NCI-H69 (cell line): ENCODE data around the gene DNAI2.
A peak's percentile ranks its signal among the peaks of the same experiment; 100 is the strongest.

Experiments
- DNase-seq: peaks from one replicate; lab custom pipeline; 2025; lab: John Stamatoyannopoulos, UW

DNAI2 gene

DNA sequence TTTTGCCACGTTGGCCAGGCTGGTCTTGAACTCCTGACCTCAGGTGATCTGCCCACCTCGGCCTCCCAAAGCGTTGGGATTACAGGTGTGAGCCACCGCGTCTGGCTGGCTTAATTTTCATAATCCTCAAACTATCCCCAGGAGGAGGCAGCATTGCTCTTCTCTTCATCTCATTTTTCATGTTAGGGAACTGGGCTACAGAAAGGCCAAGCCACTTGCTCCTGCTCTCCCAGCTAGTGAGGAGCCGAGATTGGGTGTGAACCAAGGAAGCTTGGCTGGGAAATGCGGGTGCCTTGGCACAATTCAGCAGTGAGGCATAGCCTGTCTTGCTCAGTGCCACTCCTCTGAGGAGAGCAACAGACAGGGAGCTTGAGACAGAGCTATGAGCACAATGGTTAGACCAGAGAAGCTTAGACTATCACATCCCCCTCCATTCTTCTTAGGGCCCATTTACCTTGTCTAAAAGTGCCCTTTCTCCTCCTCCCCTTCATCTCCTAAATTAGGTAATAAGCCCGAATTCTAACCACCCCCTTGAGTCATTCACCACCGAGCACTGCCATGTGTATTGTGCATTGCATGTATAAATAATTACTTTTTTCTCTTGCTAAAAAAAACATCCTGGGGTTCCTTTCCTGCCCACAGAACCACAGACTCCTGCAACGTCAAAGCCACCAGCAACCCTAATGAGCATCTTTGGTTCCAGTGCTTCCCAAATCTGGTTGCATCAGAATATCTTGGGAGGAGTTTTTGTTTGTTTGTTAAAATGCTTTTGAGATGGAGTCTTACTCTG lies 32.0 kb downstream of the DNAI2 start:
- DNase-seq = peak; percentile 80

DNA sequence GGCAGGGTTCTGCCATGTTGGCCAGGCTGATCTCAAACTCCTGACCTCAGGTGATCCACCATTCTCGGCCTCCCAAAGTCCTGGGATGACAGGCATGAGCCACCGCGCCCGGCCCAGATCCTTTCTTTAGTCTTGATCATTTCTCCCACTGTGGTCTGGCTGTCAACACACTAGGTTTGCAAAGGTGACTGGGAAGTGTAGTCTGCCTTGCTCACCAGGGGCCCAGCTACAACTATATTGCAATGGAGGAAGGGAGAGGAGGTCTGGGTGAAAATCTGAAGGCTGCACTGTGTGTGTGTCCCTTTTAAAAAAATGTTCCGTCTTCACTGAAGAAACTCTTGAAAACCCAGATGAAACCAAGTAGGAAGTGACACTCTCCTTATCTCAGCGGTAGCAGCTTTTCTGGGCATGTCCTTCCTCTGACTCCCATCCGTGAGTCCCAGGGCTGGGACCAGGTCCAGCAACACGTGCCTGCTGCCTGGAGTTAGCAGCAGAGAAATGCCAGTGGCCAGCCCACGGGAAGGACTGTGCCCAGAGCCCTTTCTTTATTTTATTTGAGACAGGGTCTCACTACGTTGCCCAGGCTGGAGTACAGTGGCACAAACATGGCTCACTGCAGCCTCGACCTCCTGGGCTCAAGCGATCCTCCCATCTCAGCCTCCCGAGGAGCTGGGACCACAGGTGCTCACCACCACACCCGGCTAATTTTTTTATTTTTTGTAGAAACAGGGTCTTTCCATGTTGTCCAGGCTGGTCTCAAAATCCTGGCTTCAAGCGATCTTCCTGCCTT lies 34.1 kb downstream of the DNAI2 start:
- DNase-seq = no peak

DNA sequence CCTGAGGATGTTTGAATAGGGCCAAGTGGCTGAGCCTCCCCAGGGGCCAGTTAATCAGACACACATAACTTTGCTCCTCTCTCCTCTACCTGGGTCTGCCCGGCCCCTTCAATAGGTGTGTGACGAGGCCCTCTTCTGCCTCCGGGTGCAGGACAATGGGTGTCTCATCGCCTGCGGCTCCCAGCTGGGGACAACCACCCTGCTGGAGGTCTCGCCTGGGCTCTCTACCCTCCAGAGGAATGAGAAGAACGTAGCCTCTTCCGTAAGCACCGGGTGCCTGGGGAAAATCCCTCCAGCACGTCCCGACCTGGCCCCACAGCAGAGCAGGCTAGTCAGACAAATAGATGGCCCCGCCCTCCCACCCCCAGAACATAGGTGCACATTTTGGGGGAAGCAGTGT lies 35.9 kb downstream of the DNAI2 start:
- DNase-seq = peak; percentile 39

DNA sequence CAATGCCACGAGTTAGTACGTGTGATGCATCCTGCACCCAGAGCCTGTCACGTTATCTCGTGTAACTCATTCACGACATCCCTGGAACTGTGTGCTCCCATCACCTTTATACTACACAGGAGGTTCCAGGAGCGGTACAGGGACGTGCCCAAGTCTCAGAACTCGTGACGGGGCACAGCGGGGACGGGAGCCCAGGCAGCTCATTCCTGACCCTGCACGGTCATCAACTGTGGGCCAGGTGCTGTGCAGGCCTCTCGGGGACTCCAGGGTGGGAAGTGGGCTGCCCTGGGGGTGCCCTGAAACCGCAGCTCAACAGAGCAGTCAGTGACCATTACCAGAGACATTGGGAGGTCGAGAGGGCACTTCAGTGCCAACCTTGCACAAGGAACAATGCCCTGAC lies 40.8 kb downstream of the DNAI2 start:
- DNase-seq = no peak

DNA sequence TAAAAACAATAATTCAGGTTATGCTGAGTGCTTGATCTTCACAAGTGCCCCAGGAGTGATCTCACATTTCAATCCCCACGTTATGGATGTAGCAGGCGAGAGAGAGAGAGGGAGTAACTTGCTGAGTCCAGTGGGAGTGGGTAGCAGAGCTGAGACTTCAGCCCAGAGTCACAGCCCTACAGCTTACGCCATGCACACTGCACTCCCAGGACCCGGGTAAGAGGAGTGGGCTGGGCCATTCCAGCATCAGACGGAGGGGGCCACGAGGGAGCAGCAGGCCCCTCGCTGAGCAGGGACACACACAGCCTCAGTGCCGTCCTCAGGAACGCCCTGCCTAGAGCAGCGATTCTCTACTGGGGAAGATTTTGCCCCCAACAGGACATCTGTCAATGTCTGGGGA lies 42.2 kb downstream of the DNAI2 start:
- DNase-seq = no peak

DNA sequence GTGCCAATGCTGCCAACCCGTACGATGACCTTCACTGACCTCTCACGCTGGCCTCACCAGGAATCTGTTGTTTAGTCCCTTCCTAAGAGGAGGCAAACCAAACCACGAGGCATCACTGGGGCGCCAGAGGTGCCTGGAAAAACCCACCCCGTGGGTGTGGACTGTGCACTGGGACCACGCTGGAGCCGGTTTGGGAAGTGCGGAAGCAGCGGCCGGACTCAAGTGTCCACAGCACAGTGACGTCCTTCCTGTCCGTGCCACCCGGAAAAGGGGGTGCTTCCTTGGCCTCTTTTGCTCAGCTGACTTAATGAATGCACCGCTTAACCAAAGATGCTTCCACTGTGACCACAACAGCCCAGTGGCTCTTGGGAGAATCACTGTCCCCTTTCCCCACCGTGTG lies 43.0 kb downstream of the DNAI2 start:
- no peak for DNase-seq

DNA sequence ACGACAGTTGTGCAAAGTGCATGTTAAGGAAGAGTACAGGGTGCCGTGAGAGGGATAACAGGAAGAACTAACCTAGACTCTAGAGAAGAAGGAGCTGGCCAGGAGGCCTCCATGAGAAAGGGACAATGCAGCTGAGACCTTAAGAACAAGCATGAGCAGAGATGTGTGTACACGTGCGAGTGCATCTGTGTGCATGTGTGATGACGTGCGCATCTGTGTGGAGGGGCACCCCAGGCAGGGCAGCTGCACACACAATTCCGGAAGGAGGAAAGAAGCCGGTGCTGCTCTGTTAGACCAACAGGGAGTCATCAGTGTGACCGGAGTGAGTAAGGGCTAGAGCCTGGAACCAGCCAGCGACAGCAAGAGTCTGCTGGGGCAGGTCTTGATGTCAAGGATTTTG lies 44.4 kb downstream of the DNAI2 start:
- DNase-seq = no peak

DNA sequence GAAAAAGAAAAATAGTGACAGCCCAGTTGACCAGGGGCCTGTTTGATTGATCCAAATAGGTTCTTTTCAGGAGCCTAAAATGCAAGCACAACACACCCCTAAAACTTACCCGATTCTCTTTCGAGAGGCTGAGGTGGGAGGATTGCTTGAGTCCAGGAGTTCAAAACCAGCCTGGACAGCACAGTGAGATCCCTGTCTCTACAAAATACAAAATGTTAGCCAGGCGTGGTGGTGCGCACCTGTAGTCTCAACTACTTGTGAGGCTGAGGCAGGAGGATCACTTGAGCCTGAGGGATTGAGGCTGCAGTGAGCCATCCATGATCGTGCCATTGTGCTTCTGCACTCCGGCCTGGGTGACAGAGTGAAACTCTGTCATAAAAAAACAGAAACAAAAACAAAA lies 50.5 kb downstream of the DNAI2 start:
- no peak for DNase-seq

DNA sequence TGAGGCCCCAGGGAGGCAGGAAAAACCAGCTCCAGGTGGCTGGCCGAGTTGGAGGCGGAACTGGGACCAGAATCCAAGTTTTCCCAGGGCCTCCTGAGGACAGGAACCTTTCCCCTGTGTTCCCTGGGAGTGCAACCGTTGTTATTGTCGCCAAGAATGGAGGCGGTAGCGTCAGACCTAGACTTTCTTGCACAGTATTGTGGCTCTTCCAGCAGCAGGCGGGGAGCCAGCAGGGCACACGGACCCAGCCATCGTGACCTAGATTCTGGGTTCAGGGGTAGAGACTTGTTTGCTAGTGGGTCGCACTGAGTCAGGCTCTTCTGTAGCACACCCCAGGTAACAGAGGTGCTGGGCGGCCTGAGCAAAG lies 51.3 kb downstream of the DNAI2 start:
- DNase-seq = peak; percentile 32

DNA sequence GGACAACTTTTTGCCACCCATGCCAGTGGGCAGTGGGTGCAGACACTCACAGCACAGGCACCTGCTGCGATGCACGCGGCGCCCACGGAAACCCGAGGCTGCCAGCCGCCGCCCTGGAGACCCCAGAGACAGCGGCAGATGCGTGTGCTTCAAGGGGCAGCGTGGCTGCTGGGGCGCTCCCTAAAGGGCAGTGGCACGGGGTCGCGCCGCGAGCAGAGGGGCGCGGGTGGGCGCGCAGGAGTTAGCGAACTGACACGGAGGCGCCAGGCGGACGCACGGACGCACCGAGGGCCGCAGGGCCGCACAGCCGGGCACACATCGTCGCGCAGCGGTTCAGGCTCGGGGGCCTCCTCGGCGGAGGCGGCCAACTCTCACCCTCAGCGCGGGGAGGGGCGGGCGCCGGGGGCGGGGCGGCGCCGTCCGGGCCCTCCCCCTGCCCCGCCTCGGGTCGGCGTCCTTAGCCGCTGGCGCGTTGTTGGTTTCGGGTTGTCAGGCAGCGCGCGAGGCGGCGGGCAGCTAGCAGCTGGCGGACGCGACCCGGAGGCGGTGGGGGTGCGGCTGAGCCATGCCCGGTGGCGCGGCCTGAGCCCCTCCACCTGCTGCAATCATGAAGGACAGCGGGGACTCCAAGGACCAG lies 51.8 kb downstream of the DNAI2 start, which contains the start of gene KIF19:
Gene KIF19, plus strand, starts transcription at position 484 of the 637 bp plus-strand sequence. Its CDS starts 124 bp downstream, at position 608.
- DNase-seq = peak; percentile 90

DNA sequence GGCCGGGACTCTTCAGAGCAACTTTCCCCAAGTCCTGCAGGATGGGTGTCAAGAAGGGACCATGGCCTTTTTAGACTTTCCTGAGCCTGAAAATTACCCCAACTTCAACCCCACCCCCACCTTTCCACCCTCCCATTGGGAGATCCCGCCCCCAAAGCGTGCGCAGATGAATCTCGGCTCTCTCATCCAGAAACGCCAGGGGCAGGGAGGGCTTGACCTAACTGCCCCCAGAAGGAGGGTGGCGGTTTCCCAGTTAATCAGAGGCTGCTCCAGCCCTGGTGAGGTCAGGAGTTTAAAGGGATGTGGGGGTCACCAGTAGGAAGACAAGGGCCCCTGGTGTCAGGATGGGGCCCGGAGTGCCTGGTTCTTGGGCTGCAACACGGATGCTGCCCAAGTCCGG lies 52.5 kb downstream of the DNAI2 start:
- DNase-seq = no peak

DNA sequence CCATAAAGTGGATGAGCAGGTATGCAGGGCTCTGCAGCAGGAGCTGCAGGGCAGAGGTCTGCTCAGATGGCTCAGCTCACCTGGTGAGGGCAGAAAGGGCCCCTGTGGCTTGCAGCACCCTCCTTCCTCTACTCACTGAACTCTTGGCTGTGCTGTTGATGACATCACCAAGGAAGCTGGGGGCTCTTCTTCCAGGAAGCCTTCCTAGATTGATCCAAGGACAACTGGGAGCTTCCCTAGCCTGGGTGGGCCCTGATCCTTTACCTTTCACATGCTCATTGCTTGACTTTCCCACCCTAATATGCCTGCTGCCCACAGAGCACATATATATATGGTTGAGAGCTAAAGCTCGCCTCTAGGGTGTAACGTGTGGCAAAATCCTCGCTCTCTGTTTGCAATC lies 54.5 kb downstream of the DNAI2 start:
- no peak for DNase-seq

DNA sequence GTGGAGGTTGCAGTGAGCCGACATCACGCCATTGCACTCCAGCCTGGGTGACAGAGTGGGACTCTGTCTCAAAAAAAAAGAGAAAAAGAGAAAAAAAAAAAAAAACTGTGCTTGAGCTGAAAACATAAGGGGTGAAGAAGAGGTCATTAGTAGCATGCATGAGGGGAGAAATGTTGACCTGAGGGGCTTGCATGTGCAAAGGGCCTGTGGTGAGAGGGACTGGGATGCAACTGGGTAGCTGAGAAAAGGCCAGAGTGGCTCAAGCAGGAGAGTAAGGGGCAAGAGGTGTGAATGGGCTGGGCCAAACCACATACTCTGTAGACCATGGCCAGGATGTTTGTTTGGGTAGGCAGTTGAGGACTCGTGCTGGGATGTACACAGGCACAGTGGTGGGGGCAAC lies 55.3 kb downstream of the DNAI2 start:
- no peak for DNase-seq

DNA sequence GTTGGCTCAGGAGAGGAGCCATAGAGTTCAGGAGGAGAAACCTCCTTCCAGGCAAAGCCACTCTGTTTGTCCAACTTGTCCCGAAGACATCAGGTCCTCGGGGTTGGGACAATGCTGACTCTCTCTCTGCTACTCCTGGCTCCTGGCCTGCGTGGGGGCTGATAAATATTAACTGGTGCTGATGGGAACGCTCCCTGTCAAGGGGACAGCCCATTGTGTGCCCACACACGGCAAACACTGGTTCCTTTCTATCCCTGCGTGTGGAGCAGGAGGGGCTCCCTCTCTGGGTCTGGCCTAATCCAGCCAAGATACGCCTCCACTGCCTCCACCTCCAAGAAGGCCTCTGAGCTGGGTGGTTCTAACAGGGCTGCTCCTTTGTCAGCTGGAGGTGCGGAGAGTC lies 56.4 kb downstream of the DNAI2 start:
- no peak for DNase-seq

DNA sequence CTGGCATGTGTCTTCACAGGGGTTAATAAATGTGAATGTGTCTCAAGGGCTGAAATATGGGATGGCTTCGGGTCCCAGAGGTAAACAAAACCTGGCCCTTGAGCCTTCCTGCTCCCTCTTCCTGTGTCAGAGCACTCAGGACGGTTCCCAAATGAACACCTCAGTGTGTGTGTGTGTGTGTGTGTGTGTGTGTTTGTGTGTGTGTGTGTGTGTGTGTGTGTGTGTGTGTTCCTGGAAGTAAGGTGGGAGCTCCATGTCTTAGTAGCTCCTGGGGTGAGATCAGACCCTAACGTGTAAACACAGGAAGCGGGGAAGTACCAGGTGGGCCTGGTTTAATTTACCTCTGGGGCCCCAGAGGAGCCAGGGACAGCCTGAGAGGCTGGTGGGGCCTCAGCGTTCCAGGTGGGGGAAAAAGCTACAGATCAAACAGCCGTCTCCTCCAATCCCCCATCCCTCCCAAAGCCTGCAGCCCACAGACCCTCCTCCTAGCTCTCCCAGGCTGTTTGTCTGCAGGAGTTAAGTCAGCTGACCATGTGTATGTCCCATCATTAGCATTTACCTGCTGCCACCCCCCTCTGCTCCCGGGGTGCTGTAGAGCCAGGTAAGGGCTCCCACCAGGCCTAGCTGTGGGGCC lies 58.1 kb downstream of the DNAI2 start:
- DNase-seq = peak; percentile 90

DNA sequence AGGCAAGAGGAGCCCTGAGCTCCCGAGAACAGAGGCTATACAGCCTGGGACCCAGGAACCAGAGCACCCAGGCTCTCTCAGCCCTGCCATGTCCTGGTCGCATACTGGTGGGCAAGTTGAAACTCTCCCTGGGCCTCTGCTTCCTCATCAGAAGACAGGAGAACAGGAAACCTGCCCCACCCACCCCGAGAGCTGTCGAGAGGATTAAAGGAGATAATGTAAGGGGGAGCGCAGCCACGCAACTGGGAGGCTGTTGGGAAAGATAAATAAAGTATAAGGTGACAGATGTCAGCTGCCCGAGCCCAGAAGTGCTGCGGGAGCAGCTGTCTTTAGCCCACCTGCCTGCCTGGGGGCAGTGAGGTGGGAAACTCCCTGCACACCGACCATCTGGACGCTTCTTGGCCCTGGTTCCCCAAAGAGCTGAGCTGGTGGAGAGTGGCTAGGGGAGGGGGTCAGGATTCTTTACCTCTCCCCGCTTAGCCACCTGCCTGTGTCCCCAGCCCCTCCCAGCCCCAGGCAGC lies 58.8 kb downstream of the DNAI2 start:
- peak; percentile 99 for DNase-seq

DNA sequence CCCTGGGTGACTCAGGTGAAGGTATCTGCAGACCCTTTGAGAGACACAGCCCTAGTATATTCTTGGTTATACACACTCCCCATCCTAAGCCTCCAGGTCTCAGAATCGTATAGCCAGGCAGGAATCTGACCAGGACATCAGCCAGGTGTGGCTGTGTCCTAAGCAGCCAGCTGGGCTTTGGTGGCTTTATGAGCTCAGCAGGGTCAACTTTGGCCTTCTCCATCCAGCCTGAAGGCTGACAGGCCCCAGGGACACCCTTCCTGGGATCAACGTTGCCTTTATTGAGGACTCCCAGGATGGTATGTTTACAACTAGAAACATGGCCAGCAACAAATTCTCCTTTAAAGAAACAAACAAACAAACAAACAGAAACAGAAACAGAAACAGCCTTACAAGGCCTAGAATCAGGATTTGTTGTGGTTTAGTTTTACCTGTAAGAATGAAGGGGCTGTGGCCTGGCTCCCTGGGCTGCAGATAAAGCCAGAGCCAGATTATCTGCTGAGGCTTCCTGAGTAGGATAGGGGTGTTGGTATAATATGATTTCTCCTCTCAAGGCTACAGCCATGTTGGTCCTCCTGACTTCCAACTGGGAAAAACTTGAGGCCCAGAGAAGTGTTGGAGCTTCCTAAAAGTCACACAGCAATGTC lies 60.5 kb downstream of the DNAI2 start:
- DNase-seq = peak; percentile 44

DNA sequence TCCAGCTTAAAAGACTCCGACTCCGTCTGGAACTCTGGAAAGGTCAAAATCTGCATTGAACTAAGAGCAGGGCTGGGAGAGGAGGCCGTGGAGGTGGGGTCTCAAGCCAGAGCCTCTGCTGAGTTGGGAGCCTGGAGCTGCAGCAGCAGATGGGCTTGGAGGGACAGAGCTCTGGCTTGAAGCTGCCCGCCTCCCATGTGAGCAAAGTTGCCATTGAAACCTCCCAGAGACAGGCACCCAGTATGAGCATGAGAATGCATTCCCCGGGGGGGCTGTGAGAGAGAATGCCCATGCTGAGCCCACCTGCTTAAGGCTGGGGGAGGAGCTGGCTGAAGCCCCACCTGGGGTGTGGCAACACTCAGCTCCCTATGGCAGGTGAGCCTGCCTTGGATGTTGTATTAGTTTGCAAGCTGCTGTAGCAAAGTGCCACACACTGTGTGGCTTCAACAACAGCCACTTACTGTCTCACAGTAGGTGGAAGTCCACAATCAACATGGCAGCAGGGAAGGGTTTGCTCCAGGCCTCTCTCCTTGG lies 61.6 kb downstream of the DNAI2 start:
- DNase-seq = peak; percentile 81

DNA sequence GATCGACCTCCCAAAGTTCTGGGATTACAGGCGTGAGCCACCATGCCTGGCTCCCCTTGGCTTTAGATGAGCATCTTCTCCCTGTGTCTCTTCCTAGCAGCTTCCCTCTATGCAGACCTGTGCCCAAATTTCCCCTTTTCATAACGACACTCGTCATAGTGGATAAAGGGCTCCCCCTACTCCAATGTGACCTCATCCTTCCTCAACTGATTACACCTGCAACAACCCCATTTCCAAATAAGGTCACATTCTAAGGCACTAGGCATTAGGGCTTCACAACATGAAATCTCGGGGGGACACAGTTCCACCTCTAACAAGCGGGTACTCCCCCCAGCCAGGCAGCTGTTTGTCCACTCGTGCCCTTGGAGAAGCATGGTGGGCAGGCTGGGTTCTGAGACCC lies 62.3 kb downstream of the DNAI2 start:
- DNase-seq = peak; percentile 23

DNA sequence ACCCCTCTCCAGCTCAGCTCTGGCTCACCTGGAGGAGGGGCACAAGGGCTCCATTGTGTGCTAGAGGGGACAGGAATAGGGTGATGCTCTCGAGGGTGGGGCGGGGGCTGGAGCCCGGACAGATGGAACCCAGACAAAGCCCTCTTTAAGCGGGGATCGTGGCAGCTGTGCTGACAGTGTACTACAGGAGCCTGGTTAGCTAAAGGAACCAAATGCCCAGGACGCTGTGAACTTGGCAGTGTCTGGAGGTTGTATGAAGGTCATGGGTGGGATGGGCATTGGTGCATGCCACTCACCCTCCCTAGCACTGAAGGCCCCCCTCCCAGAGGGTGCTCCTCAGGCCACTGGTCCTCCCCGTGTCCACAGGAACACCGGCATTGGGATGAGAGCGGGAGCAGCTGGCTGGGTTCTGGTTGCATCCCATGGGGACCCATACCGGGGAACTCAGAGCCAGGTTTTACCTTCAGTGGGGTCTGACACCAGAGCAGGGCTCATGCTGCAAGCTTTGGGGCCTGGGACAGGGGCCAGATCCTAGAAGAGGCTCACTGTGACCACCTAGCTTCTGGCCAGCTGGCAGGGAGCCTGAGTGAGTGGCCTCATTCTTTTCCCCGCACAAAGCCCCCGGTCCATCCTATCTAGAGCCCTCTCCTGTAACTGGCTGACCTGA lies 63.9 kb downstream of the DNAI2 start:
- peak; percentile 88 for DNase-seq
